Measurements from ENCODE around the gene DNPEP. TPM values are rescaled to one million over a fixed set of nuclear protein-coding genes. Genes with fewer than 3 reads are reported as not detected.
A peak's percentile ranks its signal among the peaks of the same experiment; 100 is the strongest.

Gene DNPEP
- total RNA-seq, 1 experiment from 2014 or later = 60.9 TPM

GRCh38 chr2:219409619-219410018 lies 21.9 kb upstream of the DNPEP start:
- Histone ChIP-seq H3K27me3 (ENCODE audit: insufficient read depth, low read length) (no peaks in the 10 kb centered on the region), H4K8ac (replicated peaks; ENCODE audit: insufficient read length, low read depth, low read length) (no peak overlapping the region), H3K27ac (ENCODE audit: insufficient read length, low read depth, low read length) (no peak overlapping the region), H3T11ph (ENCODE audit: low read length) (no peak overlapping the region), H3K9me3 (ENCODE audit: control insufficient read depth, low read depth, low read length) (no peaks in the 10 kb centered on the region), H3K4me2 (ENCODE audit: insufficient read depth, insufficient read length, low read length) (no peak overlapping the region), H3K79me1 (ENCODE audit: insufficient read depth, low read depth, low read length, poor library complexity, severe bottlenecking) (no peaks in the 10 kb centered on the region), H2AFZ (ENCODE audit: low read length) (no peak overlapping the region), H3K4ac (ENCODE audit: low read depth, low read length) (no peak overlapping the region), H3K18ac (ENCODE audit: insufficient read length, low read depth, low read length) (no peak overlapping the region), H3K23me2 (ENCODE audit: insufficient read length, low read depth, low read length, poor library complexity, severe bottlenecking) (no peaks in the 10 kb centered on the region), H2AK5ac (ENCODE audit: insufficient read length, low read length) (no peak overlapping the region), H2BK20ac (ENCODE audit: low read depth, low read length, poor library complexity, severe bottlenecking) (no peak overlapping the region), H3K4me1 (ENCODE audit: insufficient read depth, low read length) (no peaks in the 10 kb centered on the region), H4K5ac (ENCODE audit: insufficient read length, low read depth, low read length) (no peak overlapping the region), H2BK12ac (ENCODE audit: insufficient read length, low read depth, low read length) (no peak overlapping the region), H3K9ac (ENCODE audit: extremely low read depth, insufficient read length, low read length) (no peak overlapping the region), H3K23ac (ENCODE audit: insufficient read length, low read depth, low read length) (no peak overlapping the region), H4K91ac (ENCODE audit: insufficient read length, low read depth, low read length) (no peak overlapping the region), H3K79me2 (ENCODE audit: insufficient read depth, low read length) (no peaks in the 10 kb centered on the region), H2BK120ac (ENCODE audit: low read depth, low read length, poor library complexity, severe bottlenecking) (no peak overlapping the region), H2BK5ac (ENCODE audit: insufficient read length, low read length) (no peak overlapping the region), H3K56ac (ENCODE audit: insufficient read length, low read depth, low read length) (no peak overlapping the region), H3K14ac (ENCODE audit: insufficient read depth, low read length) (no peak overlapping the region; the same call in 1 of the 2 replicates), H4K20me1 (ENCODE audit: control insufficient read depth, insufficient read depth, insufficient read length) (no peaks in the 10 kb centered on the region), H2BK15ac (ENCODE audit: low read depth, low read length) (no peak overlapping the region)
- Mint-ChIP-seq H3K27me3 (ENCODE audit: low read depth) (peaks cover 10% of the 10 kb centered on the region), H3K27ac (peak overlapping the region in 1 of 3 experiments; percentile 82; a peak in 2 of 7 replicates), H3K36me3 (ENCODE audit: insufficient read depth in 1 of 3, low read depth in 3 of 3) (no peaks in the 10 kb centered on the region), H3K4me1 (peaks cover 5 to 9% of the 10 kb centered on the region in 2 experiments), H3K4me3 (no peak overlapping the region), H3K9me3 (peaks cover 6 to 10% of the 10 kb centered on the region in 2 experiments; a peak in 4 of 5 replicates)
- no peak for TF ChIP-seq CTCF (conservative IDR thresholded peaks at IDR 0.05)
- WGBS (ENCODE audit: extremely low coverage, insufficient read length, low lambda C conversion rate) = no CpG with 5 or more reads among the region's 5 CpGs
- no peak for DNase-seq
